ENCODE results near the gene PPP1R37. TPM values are rescaled to one million over a fixed set of nuclear protein-coding genes. Genes with fewer than 3 reads are reported as not detected.

Gene PPP1R37
- total RNA-seq, 1 experiment from 2014 or later: 108 TPM

DNA sequence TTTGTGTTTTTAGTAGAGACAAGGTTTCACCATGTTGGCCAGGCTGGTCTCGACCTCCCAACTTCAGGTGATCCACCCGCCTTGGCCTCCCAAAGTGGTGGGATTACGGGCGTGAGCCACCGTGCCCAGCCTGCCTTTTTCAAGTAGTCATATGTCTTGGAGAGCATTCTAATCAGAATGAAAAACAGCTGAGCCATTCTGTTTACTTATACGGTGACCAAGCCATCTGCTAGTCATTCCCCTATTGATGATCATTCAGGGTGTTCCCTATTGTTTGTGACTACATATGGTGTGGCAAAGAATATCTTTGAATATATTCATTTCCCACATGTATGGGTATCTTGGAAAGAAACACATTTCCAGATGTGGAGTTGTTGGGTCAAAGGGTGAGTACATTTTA lies 102.8 kb downstream of the PPP1R37 start:
- no peak for DNase-seq (ENCODE audit: low spot score)

Small RNA genes within 50 kb of the gene (small RNA-seq; reads per million reads assigned to genes)
- gene RNU6-611P: not detected

Other genes with a start within 250 kb of the PPP1R37 start
- 603 and 664 TPM in 2 replicates for gene NECTIN2, start 246.9 kb upstream of the PPP1R37 start, total RNA-seq (2014; rRNA removed; shearing (Covaris generic))
- 467 and 469 TPM in 2 replicates for gene TOMM40, start 201.9 kb upstream of the PPP1R37 start, total RNA-seq (2014; rRNA removed; shearing (Covaris generic))
- 1.5 and 2.5 TPM in 2 replicates for gene APOE, start 187.4 kb upstream of the PPP1R37 start, total RNA-seq (2014; rRNA removed; shearing (Covaris generic))
- 0.28 and 2.0 TPM in 2 replicates for gene APOC1, start 178.6 kb upstream of the PPP1R37 start, total RNA-seq (2014; rRNA removed; shearing (Covaris generic))
- not detected in 2 replicates for gene APOC4, start 150.9 kb upstream of the PPP1R37 start, total RNA-seq (2014; rRNA removed; shearing (Covaris generic))
- gene APOC2, start 147.1 kb upstream of the PPP1R37 start, total RNA-seq (2014; rRNA removed; shearing (Covaris generic)): not detected in 2 replicates
- 104 and 106 TPM in 2 replicates for gene CLPTM1, start 137.8 kb upstream of the PPP1R37 start, total RNA-seq (2014; rRNA removed; shearing (Covaris generic))
- 11.4 and 18.8 TPM in 2 replicates for gene RELB, start 91.7 kb upstream of the PPP1R37 start, total RNA-seq (2014; rRNA removed; shearing (Covaris generic))
- 90.2 and 99.9 TPM in 2 replicates for gene CLASRP, start 54.1 kb upstream of the PPP1R37 start, total RNA-seq (2014; rRNA removed; shearing (Covaris generic))
- 1.5 and 1.7 TPM in 2 replicates for gene ZNF296, start 16.7 kb upstream of the PPP1R37 start, total RNA-seq (2014; rRNA removed; shearing (Covaris generic))
- 113 and 137 TPM in 2 replicates for gene GEMIN7, start 13.9 kb upstream of the PPP1R37 start, total RNA-seq (2014; rRNA removed; shearing (Covaris generic))
- gene NKPD1, start 67.8 kb downstream of the PPP1R37 start, total RNA-seq (2014; rRNA removed; shearing (Covaris generic)): 1.4 and 6.7 TPM in 2 replicates
- gene TRAPPC6A, start 85.1 kb downstream of the PPP1R37 start, total RNA-seq (2014; rRNA removed; shearing (Covaris generic)): 34.2 and 51.1 TPM in 2 replicates
- gene BLOC1S3, start 85.6 kb downstream of the PPP1R37 start, total RNA-seq (2014; rRNA removed; shearing (Covaris generic)): 13.7 and 21.5 TPM in 2 replicates
- gene EXOC3L2, start 152.2 kb downstream of the PPP1R37 start, total RNA-seq (2014; rRNA removed; shearing (Covaris generic)): not detected in 2 replicates
- 8.3 and 9.5 TPM in 2 replicates for gene MARK4, start 158.1 kb downstream of the PPP1R37 start, total RNA-seq (2014; rRNA removed; shearing (Covaris generic))
- not detected in 2 replicates for gene CKM, start 229.7 kb downstream of the PPP1R37 start, total RNA-seq (2014; rRNA removed; shearing (Covaris generic))
- gene KLC3, start 247.6 kb downstream of the PPP1R37 start, total RNA-seq (2014; rRNA removed; shearing (Covaris generic)): 0.05 and 0.64 TPM in 2 replicates